ENCODE data around the gene MAN1A2.

Gene MAN1A2

GRCh38 chr1:117396074-117396473 is 28.8 kb downstream of the MAN1A2 start:
- Histone ChIP-seq H3K9me3 (ENCODE audit: control insufficient read depth, insufficient read depth, low read length) (no peaks in the 10 kb centered on the region; the same call in 1 of the 2 replicates), H3K27me3 (ENCODE audit: control insufficient read depth, low read length) (no peaks in the 10 kb centered on the region), H3K4me2 (ENCODE audit: low read length) (no peak overlapping the region), H3K9me2 (replicated peaks; ENCODE audit: control insufficient read depth, low read length) (no peaks in the 10 kb centered on the region), H3F3A (ENCODE audit: control insufficient read depth, insufficient read depth) (no peaks in the 10 kb centered on the region), H3K4me3 (ENCODE audit: low read length) (no peak overlapping the region), H3K4me1 (ENCODE audit: control insufficient read depth, low read length) (no peaks in the 10 kb centered on the region), H3K27ac (ENCODE audit: low read depth, low read length) (no peak overlapping the region), H4K20me1 (ENCODE audit: control insufficient read depth, insufficient read depth, low read depth, low read length) (no peaks in the 10 kb centered on the region), H3K36me3 (ENCODE audit: control insufficient read depth, low read length) (no peaks in the 10 kb centered on the region; the same call in 1 of the 2 replicates), H3K79me2 (ENCODE audit: control insufficient read depth, low read length) (peaks cover 86% of the 10 kb centered on the region)
- TF ChIP-seq CTCF (IDR thresholded peaks at IDR 0.05; ENCODE audit: low read depth, low read length, poor library complexity, severe bottlenecking) (no peak), EZH2phosphoT487 (IDR thresholded peaks at IDR 0.05; ENCODE audit: borderline replicate concordance, low read length) (no peak)

- Histone ChIP-seq H3K27me3 (ENCODE audit: control insufficient read depth, low read length) (no peaks in the 10 kb centered on the region), H3K9me2 (replicated peaks; ENCODE audit: control insufficient read depth, low read length) (no peaks in the 10 kb centered on the region), H3K4me3 (ENCODE audit: low read length) (no peak overlapping the region), H4K20me1 (ENCODE audit: control insufficient read depth, insufficient read depth, low read depth, low read length) (no peaks in the 10 kb centered on the region), H3K27ac (ENCODE audit: low read depth, low read length) (no peak overlapping the region), H3K9me3 (ENCODE audit: control insufficient read depth, insufficient read depth, low read length) (no peaks in the 10 kb centered on the region; the same call in 1 of the 2 replicates), H3F3A (ENCODE audit: control insufficient read depth, insufficient read depth) (no peaks in the 10 kb centered on the region), H3K4me1 (ENCODE audit: control insufficient read depth, low read length) (no peaks in the 10 kb centered on the region), H3K36me3 (ENCODE audit: control insufficient read depth, low read length) (peaks cover 3% of the 10 kb centered on the region; the same call in 1 of the 2 replicates), H3K79me2 (ENCODE audit: control insufficient read depth, low read length) (peaks cover 86% of the 10 kb centered on the region), H3K4me2 (ENCODE audit: low read length) (no peak overlapping the region)
- TF ChIP-seq CTCF (IDR thresholded peaks at IDR 0.05; ENCODE audit: low read depth, low read length, poor library complexity, severe bottlenecking) = no peak
- TF ChIP-seq EZH2phosphoT487 (IDR thresholded peaks at IDR 0.05; ENCODE audit: borderline replicate concordance, low read length) = no peak
Measured at GRCh38 chr1:117396636-117397035, 29.4 kb downstream of the MAN1A2 start.

- Histone ChIP-seq H3K27ac (ENCODE audit: low read depth, low read length) (no peak overlapping the region), H3K4me1 (ENCODE audit: control insufficient read depth, low read length) (no peaks in the 10 kb centered on the region), H3K27me3 (ENCODE audit: control insufficient read depth, low read length) (no peaks in the 10 kb centered on the region), H3K36me3 (ENCODE audit: control insufficient read depth, low read length) (peaks cover 15% of the 10 kb centered on the region), H3K9me3 (ENCODE audit: control insufficient read depth, insufficient read depth, low read length) (no peaks in the 10 kb centered on the region; the same call in 1 of the 2 replicates), H3K4me3 (ENCODE audit: low read length) (no peak overlapping the region), H3K4me2 (ENCODE audit: low read length) (no peak overlapping the region), H3K79me2 (ENCODE audit: control insufficient read depth, low read length) (peaks cover 69% of the 10 kb centered on the region), H3F3A (ENCODE audit: control insufficient read depth, insufficient read depth) (no peaks in the 10 kb centered on the region), H3K9me2 (replicated peaks; ENCODE audit: control insufficient read depth, low read length) (no peaks in the 10 kb centered on the region), H4K20me1 (ENCODE audit: control insufficient read depth, insufficient read depth, low read depth, low read length) (no peaks in the 10 kb centered on the region)
- TF ChIP-seq CTCF (IDR thresholded peaks at IDR 0.05; ENCODE audit: low read depth, low read length, poor library complexity, severe bottlenecking) = no peak
- no peak for TF ChIP-seq EZH2phosphoT487 (IDR thresholded peaks at IDR 0.05; ENCODE audit: borderline replicate concordance, low read length)
Measured at GRCh38 chr1:117398957-117399356, 31.7 kb downstream of the MAN1A2 start.
